Glomerular visceral epithelial cell (primary cell): ENCODE results near the gene PTPN1.
"Not testable (repeated sequence)": the region's sequence is repeated elsewhere in the genome, so short reads cannot be mapped to it uniquely, and the experiment has no call there.

ENCODE experiments used
- DNase-seq: peaks from one replicate; pipeline ENCODE4 v3.0.0-alpha.2; 2016; ENCODE audit errors: extremely low spot score

The PTPN1 gene

GRCh38 chr20:50481741-50482140 lies 28.4 kb upstream of the PTPN1 start:
- DNase-seq = no peak

- DNase-seq = no peak
These were observed 27.7 kb upstream of the PTPN1 start for GRCh38 chr20:50482396-50482981.

- no peak for DNase-seq
These were observed 25.8 kb upstream of the PTPN1 start for GRCh38 chr20:50484271-50484976.

GRCh38 chr20:50487397-50487796 lies 22.8 kb upstream of the PTPN1 start:
- DNase-seq = no peak

GRCh38 chr20:50488236-50488806 lies 21.9 kb upstream of the PTPN1 start:
- DNase-seq = no peak

- DNase-seq = no peak
These were observed 19.0 kb upstream of the PTPN1 start for GRCh38 chr20:50491168-50491567.

GRCh38 chr20:50491926-50492634 lies 18.1 kb upstream of the PTPN1 start:
- peak; percentile 51 for DNase-seq

GRCh38 chr20:50493881-50494253 lies 16.3 kb upstream of the PTPN1 start:
- DNase-seq = peak; percentile 67

GRCh38 chr20:50494428-50494827 lies 15.8 kb upstream of the PTPN1 start:
- no peak for DNase-seq

GRCh38 chr20:50496773-50497385 lies 13.3 kb upstream of the PTPN1 start:
- no peak for DNase-seq

- DNase-seq = peak; percentile 61
These were observed 12.0 kb upstream of the PTPN1 start for GRCh38 chr20:50498071-50498776.

GRCh38 chr20:50499938-50500337 lies 10.2 kb upstream of the PTPN1 start:
- no peak for DNase-seq

- no peak for DNase-seq
These were observed 8.0 kb upstream of the PTPN1 start for GRCh38 chr20:50501972-50502745.

- peak; percentile 43 for DNase-seq
These were observed 5.9 kb upstream of the PTPN1 start for GRCh38 chr20:50504231-50504823.

GRCh38 chr20:50506270-50506579 lies 4.0 kb upstream of the PTPN1 start:
- no peak for DNase-seq

GRCh38 chr20:50507745-50508144 lies 2.4 kb upstream of the PTPN1 start:
- DNase-seq = not testable (repeated sequence)

- DNase-seq = no peak
These were observed 1.9 kb upstream of the PTPN1 start for GRCh38 chr20:50508171-50508755.

GRCh38 chr20:50510706-50511542 lies 741 bp downstream of the PTPN1 start:
- no peak for DNase-seq

GRCh38 chr20:50512323-50512722 lies 2.1 kb downstream of the PTPN1 start:
- DNase-seq = no peak
